Skin epidermis (tissue), 12 donors: Measurements from ENCODE around the gene ADGRE1.

Experiments used
- H3K27ac ChIP-seq, 21 experiments: fragments of 200-600 bp; sonication (generic) in 11 of 21; one replicate each; pipeline ENCODE4 v1.5.0; 2020; ENCODE audit warnings: mild to moderate bottlenecking in 3 of 21, inconsistent platforms in 2 of 21, moderate library complexity in 2 of 21
- H3K4me3 ChIP-seq, 7 experiments: fragments of 200-600 bp; sonication (generic) in 2 of 7; one replicate each; pipeline ENCODE4 v1.5.0; 2020; ENCODE audit warnings: inconsistent platforms in 2 of 7, mild to moderate bottlenecking in 2 of 7, moderate library complexity in 1 of 7

ADGRE1 gene

GRCh38 chr19:6947745-6948144 is 60.4 kb downstream of the ADGRE1 start:
- Histone ChIP-seq H3K27ac (no peak overlapping the region), H3K4me3 (no peak overlapping the region)

GRCh38 chr19:6948884-6949283 is 61.5 kb downstream of the ADGRE1 start:
- Histone ChIP-seq H3K27ac (no peak overlapping the region), H3K4me3 (no peak overlapping the region)

GRCh38 chr19:6952956-6953355 is 65.6 kb downstream of the ADGRE1 start:
- Histone ChIP-seq H3K4me3 (no peak overlapping the region), H3K27ac (no peak overlapping the region)

- Histone ChIP-seq H3K27ac (no peak overlapping the region), H3K4me3 (no peak overlapping the region)
These were observed 67.7 kb downstream of the ADGRE1 start for GRCh38 chr19:6955082-6955481.

- Histone ChIP-seq H3K27ac (no peak overlapping the region), H3K4me3 (no peak overlapping the region)
These were observed 69.2 kb downstream of the ADGRE1 start for GRCh38 chr19:6956573-6956972.

- no peak overlapping the region for H3K27ac ChIP-seq
- H3K4me3 ChIP-seq, result no peak overlapping the region
These were observed 71.4 kb downstream of the ADGRE1 start for GRCh38 chr19:6958791-6959190.

- H3K27ac ChIP-seq, result no peak overlapping the region
- H3K4me3 ChIP-seq, result no peak overlapping the region
These were observed 76.0 kb downstream of the ADGRE1 start for GRCh38 chr19:6963244-6963852.

GRCh38 chr19:6963937-6964336 is 76.6 kb downstream of the ADGRE1 start:
- no peak overlapping the region for H3K27ac ChIP-seq
- H3K4me3 ChIP-seq, result no peak overlapping the region

GRCh38 chr19:6967967-6968366 is 80.6 kb downstream of the ADGRE1 start:
- H3K4me3 ChIP-seq, result no peak overlapping the region
- no peak overlapping the region for H3K27ac ChIP-seq

- Histone ChIP-seq H3K27ac (peak overlapping the region in 1 of 21 experiments; percentile 50), H3K4me3 (no peak overlapping the region)
These were observed 82.1 kb downstream of the ADGRE1 start for GRCh38 chr19:6969490-6969889.

GRCh38 chr19:6970021-6970420 is 82.6 kb downstream of the ADGRE1 start:
- Histone ChIP-seq H3K27ac (peak overlapping the region in 1 of 21 experiments; percentile 23), H3K4me3 (no peak overlapping the region)

GRCh38 chr19:6970443-6970842 is 83.1 kb downstream of the ADGRE1 start:
- peak overlapping the region in 1 of 21 experiments; percentile 23 for H3K27ac ChIP-seq
- no peak overlapping the region for H3K4me3 ChIP-seq

GRCh38 chr19:6971366-6971765 is 84.0 kb downstream of the ADGRE1 start:
- Histone ChIP-seq H3K4me3 (no peak overlapping the region), H3K27ac (no peak overlapping the region)

GRCh38 chr19:6976197-6976596 is 88.8 kb downstream of the ADGRE1 start:
- H3K4me3 ChIP-seq, result no peak overlapping the region
- H3K27ac ChIP-seq, result no peak overlapping the region

GRCh38 chr19:6979399-6979798 is 92.0 kb downstream of the ADGRE1 start:
- no peak overlapping the region for H3K27ac ChIP-seq

GRCh38 chr19:6983448-6983847 is 96.1 kb downstream of the ADGRE1 start:
- Histone ChIP-seq H3K4me3 (no peak overlapping the region), H3K27ac (no peak overlapping the region)

More at GRCh38 chr19:6979399-6979798, 92.0 kb downstream of the ADGRE1 start:
- no peak overlapping the region for H3K4me3 ChIP-seq

- no peak overlapping the region for H3K27ac ChIP-seq
- H3K4me3 ChIP-seq, result no peak overlapping the region
These were observed 100.5 kb downstream of the ADGRE1 start for GRCh38 chr19:6987850-6988249.

- H3K4me3 ChIP-seq, result no peak overlapping the region
- no peak overlapping the region for H3K27ac ChIP-seq
These were observed 100.9 kb downstream of the ADGRE1 start for GRCh38 chr19:6988257-6988656.
